GM18873 (cell line): ENCODE measurements around the gene SULT4A1.
"Not testable (repeated sequence)": the region's sequence is repeated elsewhere in the genome, so short reads cannot be mapped to it uniquely, and the experiment has no call there.

ENCODE experiments used
- ATAC-seq: cut with Tn5 transposase; IDR thresholded peaks from one replicate; pipeline ENCODE4 v1.9.1; 2021; ENCODE audit warnings: mild to moderate bottlenecking, moderate library complexity, moderate number of reproducible peaks; ENCODE audit not compliant: unreplicated experiment, low FRiP score

Gene SULT4A1

DNA sequence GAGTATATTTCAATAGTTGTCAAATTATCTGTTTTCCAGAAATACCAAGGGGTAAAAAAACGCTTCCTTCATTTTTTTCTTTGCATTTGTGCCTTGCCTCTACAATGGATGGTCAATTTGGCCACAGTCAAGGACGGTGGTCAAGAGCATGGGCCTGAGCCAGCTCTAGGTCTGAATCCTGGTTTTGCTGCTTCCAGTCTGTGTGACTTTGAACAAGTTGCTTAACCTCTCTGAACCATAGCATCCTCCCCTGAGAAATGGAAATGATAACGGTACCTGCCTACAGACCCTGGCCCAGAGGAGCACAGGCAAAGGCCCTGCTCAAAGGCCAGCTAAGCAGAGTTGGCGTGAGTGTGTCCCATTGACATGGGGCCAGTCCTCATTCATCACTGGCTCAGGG is 26.4 kb upstream of the SULT4A1 start:
- no peak for ATAC-seq

GRCh38 chr22:43887391-43887790 is 25.1 kb upstream of the SULT4A1 start:
- ATAC-seq = no peak

DNA sequence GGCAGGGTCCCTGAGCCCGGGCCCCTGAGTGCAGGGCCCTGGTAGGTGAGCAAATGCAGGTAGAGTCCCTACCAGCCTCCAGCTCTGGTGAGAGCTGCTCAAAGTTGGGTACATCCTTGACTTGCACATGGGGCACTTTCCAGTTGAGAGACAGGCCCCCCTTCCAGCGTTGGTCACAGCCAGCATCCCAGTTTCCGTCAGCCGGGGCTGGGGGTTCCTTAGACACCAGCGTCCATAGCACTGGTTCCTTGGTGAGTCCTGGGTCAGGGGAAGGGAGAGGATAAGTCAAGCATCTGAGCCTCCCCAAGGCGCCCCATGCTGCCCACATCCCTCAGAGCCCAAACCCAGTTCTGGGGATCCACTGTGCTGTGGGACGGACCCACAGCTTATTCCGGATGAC is 23.9 kb upstream of the SULT4A1 start:
- ATAC-seq = no peak

GRCh38 chr22:43885786-43886185 is 23.5 kb upstream of the SULT4A1 start:
- no peak for ATAC-seq

DNA sequence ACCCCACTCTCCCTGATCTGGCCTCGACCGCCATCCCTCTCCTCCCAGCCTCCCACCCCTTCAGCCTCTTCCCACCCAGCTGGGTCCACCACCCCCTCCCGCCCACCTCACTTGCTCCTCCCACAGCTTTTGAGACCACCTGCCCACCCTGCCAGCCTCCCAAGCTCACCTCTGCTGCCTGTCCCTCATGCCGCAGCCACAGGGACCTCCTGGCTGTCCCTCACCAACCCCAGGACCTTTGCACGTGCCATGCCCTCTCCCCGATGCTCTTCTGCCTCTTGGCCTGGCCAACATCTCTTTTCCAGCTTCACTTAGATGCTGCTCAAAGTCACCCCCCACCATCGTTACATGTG is 23.0 kb upstream of the SULT4A1 start:
- ATAC-seq = no peak

- no peak for ATAC-seq
Measured at GRCh38 chr22:43884600-43885318, 22.4 kb upstream of the SULT4A1 start.

DNA sequence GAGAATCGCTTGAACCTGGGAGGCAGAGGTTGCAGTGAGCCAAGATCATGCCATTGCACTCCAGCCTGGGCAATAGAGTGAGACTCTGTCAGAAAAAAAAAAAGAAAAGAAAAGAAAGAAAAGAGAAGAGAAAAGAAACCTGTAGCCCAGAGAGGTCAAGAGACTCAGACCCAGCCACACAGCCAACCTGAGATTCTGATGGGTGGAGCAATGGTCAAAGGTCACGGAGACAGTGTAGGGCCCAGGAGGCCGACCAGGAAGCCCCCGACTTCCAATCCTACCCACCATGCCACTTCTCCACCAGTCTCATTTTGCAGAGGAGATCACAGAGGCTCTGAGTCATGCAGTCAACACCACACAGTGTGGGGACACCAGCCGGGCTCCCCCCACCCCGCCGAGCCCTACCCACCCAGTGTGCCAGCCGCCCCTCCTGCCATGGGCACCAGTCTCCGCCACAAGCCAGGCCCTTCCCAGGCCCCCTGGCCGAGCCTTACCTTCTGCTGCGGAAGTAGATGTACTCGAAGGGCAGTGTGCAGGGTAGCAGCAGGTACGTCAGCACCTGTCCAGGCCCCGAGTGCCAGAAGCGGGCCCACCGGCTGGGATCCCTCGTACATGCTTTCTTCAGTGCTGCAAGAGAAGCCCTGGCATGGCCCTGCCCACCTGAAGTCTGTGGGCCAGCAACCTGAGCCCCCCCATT is 21.6 kb upstream of the SULT4A1 start:
- ATAC-seq = no peak

DNA sequence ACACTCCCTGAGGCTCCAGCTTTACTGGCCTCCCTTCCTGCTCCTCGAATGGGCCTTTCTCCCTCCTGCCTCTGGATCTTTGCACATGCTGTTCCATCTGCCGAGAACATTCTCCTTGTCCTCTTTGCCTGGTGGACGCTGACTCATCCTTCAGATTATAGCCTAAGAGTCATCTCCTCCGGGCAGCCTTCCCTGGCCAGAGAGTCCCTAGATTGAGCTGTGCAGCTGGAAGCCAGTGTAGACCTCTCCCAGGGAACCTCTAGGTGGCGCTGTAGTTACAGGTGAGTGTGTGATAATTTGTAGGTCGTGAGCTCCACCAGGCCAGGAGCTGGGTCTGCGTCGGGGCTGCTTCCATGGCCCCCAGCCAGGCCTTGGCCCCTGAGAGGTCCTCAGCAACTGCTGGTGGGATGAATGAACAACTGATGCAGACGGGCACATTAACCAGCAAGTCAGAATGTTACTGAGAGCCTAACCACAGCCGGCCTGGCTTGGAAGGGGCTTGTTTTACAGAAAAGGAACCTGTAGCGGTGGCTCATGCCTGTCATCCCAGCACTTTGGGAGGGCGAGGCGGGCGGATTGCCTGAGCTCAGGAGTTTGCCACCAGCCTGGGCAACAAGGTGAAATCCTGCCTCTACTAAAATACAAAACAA is 20.8 kb upstream of the SULT4A1 start:
- no peak for ATAC-seq

DNA sequence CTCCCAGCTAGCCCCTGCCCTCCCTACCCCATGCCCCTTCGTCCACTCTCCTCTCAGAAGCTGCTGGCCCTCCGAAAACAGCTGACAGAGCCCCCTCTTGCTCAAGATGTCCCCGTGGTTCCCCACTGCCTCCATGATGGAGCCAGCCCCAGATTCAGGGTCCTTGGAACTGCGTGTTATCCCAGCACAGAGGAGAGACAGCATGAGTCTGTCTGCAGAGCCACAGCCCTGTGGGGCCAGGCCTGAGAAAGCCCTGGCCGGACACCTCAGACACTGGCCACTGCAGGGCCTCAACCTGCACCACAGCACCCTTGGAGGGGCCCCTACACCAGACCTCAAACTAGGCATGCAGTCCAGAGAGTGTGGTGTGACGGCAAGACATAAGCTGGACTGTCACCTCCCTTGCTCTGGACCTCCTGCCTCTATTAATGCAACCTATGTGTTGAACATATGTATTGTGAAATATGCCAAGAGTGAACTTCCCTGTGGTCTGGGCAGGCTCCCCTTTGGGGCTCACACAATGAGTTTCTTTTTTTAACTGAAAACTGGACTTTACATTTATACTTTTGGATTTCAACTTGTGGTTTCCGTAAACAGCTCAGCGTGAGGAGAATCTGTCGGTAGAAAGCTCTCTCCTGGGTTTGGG is 19.9 kb upstream of the SULT4A1 start:
- ATAC-seq = no peak

- no peak for ATAC-seq
Measured at GRCh38 chr22:43881091-43882061, 19.1 kb upstream of the SULT4A1 start.

DNA sequence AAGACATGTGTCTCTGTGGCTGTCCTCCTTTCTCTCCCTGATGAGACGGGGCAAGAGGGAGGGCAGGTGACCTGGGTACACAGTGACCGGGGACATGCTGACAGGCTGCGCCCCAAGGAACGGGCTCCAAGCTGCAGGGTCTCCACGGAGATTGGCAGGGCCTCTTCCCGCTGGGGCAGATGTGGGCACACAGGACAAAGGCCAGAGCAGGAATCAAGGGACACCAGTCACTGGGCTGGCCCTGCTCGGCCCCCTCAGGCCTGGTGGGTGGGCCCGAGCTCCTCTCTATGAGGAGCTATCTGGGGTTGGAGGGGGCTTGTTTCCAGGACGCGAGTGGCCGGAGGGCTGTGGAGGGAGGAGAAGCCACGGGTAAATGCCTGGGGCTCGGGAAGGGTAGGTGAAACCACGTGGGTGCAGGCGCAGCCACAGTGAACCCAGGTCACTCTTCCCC is 18.3 kb upstream of the SULT4A1 start:
- ATAC-seq = no peak

DNA sequence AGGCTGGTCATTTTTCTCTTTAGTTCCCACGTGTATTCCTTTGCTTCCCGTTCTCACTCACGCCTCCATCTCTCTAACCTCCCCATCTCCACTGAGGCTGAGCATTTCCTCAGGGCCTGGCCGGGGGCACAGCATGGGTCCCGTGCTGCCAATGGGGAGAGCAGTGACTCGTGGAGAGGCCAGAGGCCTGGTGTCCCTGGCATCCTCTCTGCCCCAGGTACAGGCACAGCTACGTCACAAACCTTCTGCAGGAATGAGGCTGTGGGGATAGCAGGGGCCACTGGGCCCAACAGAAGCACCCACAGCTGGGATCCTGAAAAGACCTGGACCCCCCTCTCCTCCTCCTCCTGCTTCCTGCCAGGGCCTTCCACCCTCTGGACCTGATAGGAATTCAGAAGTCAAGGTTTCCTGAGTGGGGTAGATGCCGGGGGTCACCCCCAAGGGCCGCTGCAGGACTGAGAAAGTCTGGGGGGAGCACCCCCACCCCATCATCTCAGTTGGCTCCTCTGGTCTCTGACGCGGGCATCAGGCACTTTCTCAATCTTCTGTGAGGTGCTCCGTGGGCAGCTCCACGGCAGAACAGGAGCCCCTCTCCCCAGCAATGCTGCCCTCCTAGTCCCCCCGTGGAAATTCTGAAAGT is 17.7 kb upstream of the SULT4A1 start:
- no peak for ATAC-seq

- no peak for ATAC-seq
Measured at GRCh38 chr22:43878831-43879550, 16.7 kb upstream of the SULT4A1 start.

GRCh38 chr22:43878079-43878795 is 15.9 kb upstream of the SULT4A1 start:
- ATAC-seq = no peak

DNA sequence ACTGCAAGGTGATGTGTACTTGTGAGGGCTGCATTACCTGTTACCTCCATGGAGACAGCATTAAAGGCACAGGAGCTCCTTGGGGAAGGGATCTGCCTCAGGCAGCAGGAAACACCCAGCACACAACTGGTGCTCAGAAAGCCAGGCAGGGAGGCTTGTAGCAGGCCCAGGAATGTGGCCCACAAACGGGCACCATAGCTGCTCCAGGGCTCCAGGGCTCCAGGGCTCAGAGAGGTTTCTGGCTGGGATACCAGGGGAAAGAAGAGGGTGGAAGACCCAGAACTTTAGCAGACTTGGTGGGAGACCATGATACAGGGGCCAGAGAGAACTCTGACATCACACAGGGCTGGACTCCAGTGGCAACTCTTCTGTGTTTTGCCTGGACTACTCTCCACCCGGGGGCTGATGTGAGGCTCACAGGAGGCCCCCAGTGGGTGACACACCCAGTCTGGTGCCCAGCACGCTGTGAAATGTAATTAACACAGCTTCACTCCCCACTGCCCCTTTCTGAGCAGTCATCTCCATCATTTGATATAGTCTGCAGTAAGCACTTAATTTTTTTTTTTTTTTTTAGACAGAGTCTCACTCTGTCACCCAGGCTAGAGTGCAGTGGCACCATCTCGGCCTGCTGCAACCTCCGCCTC is 14.7 kb upstream of the SULT4A1 start:
- ATAC-seq = no peak

DNA sequence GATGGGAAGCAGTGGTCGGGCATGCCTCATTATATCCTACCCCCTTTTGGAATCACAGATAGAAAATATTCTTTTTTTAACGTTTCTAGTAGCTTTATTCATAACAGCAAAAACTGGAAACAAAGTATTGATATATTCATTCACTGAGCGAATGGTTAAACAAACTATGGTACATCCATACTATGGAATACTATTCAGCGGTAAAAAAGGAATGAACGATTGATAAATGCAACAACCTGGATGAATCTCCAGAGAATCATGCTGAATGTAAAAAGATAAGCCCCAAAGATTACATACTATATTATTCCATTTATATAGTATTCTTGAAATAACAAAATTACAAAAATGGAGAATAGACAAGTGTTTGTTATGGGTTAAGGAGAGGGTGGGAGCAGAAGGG is 7.5 kb upstream of the SULT4A1 start:
- ATAC-seq = no peak

DNA sequence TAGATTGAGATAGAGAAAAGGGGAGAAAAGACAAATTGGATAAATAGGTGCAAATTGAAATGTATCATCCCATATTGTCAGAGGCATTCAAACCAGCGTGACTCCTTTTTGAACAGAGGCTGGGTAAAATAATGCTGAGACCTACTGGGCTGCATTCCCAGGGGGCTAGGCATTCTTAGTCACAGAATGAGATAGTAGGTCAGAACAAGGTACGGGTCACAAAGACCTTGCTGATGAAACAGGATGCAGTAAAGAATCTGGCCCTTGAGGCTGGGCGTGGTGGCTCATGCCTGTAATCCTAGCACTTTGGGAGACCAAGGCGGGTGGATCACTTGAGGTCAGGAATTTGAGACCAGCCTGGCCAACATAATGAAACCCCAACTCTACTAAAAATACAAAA is 6.7 kb upstream of the SULT4A1 start:
- not testable (repeated sequence) for ATAC-seq
